Measurements from ENCODE around the gene OSTF1.

Gene OSTF1

DNA sequence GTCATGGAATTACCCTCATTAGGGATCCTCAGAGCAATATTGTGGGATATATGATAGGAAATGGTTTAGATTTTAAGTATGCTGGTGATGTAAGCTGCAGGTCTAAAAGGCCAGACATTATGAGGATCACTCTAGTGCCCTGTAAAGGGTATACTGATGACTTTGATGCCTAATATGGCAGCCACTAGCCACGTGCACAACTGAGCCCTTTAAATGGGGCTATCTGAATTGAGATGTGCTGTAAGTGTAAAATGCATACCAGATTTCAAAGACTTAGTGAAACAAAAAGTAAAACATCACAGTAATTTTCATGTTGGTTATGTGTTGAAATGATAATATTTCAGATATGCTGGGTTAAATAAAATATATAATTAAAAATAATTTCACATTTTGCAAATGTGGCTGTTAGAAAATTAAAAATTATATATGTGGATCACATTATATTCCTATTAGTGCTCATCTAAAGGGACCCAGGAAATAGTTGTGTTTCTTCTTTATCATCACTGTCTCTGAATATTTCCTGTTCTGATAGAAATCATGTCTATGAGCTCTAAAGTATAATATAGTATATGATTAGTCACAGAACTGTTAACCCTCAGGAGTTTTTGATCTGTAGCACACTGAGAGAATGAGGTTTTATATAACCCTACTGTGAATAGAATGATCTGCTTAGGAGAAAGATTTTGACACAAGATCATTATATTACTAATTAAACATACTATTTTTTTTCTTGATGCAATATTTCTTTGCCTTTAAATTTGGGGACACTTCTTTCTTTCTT is 50.1 kb downstream of the OSTF1 start:
- no peak for TF ChIP-seq JUND (IDR thresholded peaks at IDR 0.05; ENCODE audit: low read depth)
- DNase-seq (ENCODE audit: low read depth in 1 of 2, low spot score in 1 of 2), result no peak
- in situ Hi-C loops (cut with HindIII; ENCODE audit: low pct_unique_long_range_greater_than_20kb, low sequenced_read_pairs), result no loop called here

DNA sequence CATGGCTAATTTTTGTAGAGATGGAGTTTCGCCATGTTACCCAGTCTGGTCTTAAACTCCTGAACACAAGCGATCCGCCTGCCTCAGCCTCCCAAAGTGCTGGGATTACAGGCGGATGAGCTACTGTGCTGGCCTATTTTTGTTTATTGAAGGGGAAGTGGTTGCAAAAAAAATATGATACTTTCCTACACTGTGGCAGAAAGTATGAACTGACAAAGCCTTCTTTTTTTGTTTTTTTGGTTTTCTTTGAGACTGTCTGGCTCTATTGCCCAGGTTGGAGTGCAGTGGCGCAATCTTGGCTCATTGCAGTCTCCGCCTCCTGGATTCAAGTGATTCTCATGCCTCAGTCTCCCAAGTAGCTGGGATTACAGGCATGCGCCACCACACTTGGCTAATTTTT is 50.9 kb downstream of the OSTF1 start:
- no peak for DNase-seq (ENCODE audit: low read depth in 1 of 2, low spot score in 1 of 2)

DNA sequence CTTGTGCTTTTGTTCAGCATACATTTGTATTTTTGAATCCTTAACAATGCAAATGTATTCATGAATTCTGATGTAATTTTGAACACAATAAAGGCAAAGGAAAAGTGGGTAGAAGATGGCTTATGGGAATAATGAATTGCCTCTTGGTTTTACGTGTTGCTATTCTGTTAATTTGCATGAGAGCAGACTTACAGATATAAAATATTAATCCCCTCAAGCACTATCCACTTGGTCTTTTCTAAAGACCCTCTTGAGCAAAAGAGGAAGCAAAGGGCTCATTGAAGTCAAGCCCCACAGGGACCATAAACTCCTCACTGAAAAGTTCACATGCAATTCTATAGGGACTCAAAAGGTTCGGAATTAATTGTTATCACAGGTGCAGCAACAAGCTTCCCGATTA is 51.9 kb downstream of the OSTF1 start:
- no peak for DNase-seq (ENCODE audit: low read depth in 1 of 2, low spot score in 1 of 2)
- in situ Hi-C loops (cut with HindIII; ENCODE audit: low pct_unique_long_range_greater_than_20kb, low sequenced_read_pairs), result no loop called here
- TF ChIP-seq JUND (IDR thresholded peaks at IDR 0.05; ENCODE audit: low read depth), result no peak

More for the DNA sequence above, 50.9 kb downstream of the OSTF1 start:
- no peak for TF ChIP-seq JUND (IDR thresholded peaks at IDR 0.05; ENCODE audit: low read depth)
- in situ Hi-C loops (cut with HindIII; ENCODE audit: low pct_unique_long_range_greater_than_20kb, low sequenced_read_pairs), result no loop called here

DNA sequence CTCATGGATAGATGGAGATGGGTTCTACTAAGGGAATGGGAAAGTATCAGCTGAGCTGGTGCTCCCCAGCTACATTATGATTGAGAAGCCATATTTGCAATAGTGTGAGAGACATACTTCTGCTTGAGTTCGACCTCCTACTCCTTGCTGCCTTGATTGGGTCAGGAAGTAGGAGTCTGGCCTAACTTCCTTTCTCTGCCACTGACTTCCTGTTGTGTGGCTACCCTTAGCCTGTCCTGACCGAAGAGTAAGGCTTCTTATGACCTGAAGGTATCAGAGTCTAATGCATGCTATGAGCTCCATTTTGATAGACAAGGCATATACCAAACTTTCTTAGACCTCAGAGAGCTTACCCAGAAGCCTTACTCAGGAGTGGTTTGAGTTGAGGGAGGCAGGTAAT is 53.9 kb downstream of the OSTF1 start:
- DNase-seq (ENCODE audit: low read depth in 1 of 2, low spot score in 1 of 2), result no peak
- in situ Hi-C loops (cut with HindIII; ENCODE audit: low pct_unique_long_range_greater_than_20kb, low sequenced_read_pairs), result no loop called here
- no peak for TF ChIP-seq JUND (IDR thresholded peaks at IDR 0.05; ENCODE audit: low read depth)

DNA sequence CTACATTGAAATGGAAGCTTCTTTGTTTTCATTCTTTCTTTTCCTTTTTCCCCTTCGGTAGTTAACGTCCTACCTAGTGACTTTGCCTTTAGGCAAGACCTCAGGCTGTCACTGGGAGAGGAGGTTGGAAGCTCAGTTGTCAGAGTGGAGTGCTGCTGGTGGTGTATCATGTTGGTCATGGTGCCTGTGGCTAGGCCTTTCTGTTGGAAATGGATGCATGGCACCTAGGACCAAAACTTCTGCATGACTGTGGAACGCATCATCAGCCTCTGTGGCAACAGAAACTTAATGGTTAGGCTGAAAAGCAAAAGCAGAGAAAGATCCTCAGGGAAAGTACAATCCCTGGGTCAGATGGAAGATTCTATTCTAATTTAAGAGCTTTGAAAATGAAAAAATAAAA is 57.9 kb downstream of the OSTF1 start:
- in situ Hi-C loops (cut with HindIII; ENCODE audit: low pct_unique_long_range_greater_than_20kb, low sequenced_read_pairs), result no loop called here
- no peak for DNase-seq (ENCODE audit: low read depth in 1 of 2, low spot score in 1 of 2)
- no peak for TF ChIP-seq JUND (IDR thresholded peaks at IDR 0.05; ENCODE audit: low read depth)

DNA sequence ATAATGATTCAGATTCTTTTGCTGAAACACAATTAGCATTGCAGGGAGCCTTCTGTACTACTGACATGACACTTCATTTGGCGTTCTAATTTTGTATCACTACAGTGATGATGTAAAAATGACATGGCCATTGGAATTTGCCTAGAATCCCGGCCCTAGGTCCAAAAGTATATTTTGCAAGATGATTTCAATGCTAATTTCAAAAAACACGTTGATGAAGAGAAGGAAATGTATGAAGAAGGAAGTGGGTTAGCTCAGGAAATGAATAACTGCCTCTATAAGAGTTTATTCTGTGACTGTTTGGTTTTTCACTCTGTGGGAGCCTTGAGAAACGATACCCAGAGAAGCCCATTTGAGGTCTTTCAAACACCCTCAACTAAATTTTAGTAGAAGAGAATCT is 59.3 kb downstream of the OSTF1 start:
- in situ Hi-C loops (cut with HindIII; ENCODE audit: low pct_unique_long_range_greater_than_20kb, low sequenced_read_pairs), result no loop called here
- DNase-seq (ENCODE audit: low read depth in 1 of 2, low spot score in 1 of 2), result no peak
- TF ChIP-seq JUND (IDR thresholded peaks at IDR 0.05; ENCODE audit: low read depth), result no peak

DNA sequence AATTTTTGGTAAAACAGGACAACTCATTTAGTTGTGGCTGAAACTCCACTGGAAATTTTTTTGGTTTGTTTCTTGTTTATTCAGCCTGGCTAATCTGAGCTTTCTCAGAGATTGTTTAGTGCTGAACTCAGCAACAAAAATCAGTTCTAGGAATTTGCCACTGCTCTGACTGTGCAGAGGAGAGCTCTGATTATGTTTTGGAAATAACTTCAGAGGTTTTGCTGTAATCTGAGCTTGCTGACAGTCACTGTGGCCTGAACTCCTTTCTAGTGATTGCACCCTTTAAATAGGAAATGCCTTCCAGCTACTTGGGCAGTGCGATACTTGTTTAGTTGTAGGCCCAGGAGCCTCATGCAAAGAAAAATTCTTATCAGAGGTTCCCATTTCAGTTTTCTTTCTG is 60.2 kb downstream of the OSTF1 start:
- no peak for DNase-seq (ENCODE audit: low read depth in 1 of 2, low spot score in 1 of 2)
- no peak for TF ChIP-seq JUND (IDR thresholded peaks at IDR 0.05; ENCODE audit: low read depth)
- in situ Hi-C loops (cut with HindIII; ENCODE audit: low pct_unique_long_range_greater_than_20kb, low sequenced_read_pairs), result no loop called here

DNA sequence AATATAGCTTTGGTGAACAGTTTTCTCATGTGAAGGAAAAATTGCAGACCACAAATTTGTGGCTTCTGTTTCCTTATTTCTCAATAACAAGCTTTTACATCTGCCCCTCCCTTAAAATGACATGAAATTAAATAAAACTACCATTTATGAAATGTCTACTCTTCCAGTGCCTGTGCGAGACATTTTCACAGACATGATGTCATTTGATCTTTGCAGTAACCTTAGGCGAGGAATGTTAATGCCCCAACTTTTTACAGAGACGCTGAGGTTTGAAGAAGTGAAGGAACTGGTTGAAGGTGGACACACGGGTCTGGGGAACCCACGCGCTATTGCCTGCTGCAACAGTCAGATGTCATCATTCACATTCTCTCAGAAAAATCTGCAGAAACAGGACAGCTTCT is 61.5 kb downstream of the OSTF1 start:
- no peak for DNase-seq (ENCODE audit: low read depth in 1 of 2, low spot score in 1 of 2)
- in situ Hi-C loops (cut with HindIII; ENCODE audit: low pct_unique_long_range_greater_than_20kb, low sequenced_read_pairs), result no loop called here
- no peak for TF ChIP-seq JUND (IDR thresholded peaks at IDR 0.05; ENCODE audit: low read depth)

DNA sequence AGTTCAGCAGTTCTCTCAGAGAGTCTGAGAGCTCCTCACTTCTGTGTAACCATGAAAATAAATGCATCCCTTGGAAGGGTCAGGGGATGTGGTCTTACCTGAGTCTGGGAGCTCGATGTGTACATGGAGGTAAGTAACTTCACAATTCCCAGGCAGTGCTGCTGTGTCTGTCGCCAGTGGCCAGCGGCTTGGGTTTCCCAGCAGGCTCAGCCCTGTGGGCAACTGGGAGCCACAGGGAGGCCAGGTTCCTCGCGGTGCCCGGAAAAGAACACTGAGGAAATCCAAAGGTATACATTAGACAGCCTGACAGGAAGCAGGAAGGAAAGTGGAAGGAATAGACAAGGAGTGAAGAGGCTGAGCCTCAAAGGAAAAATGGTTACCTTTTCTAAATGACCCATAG is 62.2 kb downstream of the OSTF1 start:
- in situ Hi-C loops (cut with HindIII; ENCODE audit: low pct_unique_long_range_greater_than_20kb, low sequenced_read_pairs), result no loop called here
- TF ChIP-seq JUND (IDR thresholded peaks at IDR 0.05; ENCODE audit: low read depth), result no peak
- DNase-seq (ENCODE audit: low read depth in 1 of 2, low spot score in 1 of 2), result no peak

DNA sequence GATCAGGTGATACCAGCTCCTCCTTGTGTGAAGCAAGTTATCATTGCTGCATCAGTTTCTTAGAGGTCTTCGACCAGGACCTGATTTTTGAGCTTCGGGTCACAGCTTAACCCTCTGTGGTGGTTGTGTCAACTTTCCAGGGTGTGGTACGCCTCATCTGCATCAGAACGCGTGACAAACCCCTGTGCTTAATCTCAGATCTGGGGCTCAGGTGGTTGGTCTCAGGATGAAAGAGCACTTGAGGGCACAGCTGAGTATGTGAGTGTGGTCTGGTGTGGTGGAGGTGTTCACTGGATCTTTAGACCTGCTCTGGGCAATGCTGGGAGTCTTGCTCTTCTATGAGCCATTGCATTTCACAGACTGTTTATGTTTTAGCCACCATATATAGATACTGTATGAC is 64.1 kb downstream of the OSTF1 start:
- in situ Hi-C loops (cut with HindIII; ENCODE audit: low pct_unique_long_range_greater_than_20kb, low sequenced_read_pairs), result no loop called here
- no peak for DNase-seq (ENCODE audit: low read depth in 1 of 2, low spot score in 1 of 2)
- TF ChIP-seq JUND (IDR thresholded peaks at IDR 0.05; ENCODE audit: low read depth), result no peak

DNA sequence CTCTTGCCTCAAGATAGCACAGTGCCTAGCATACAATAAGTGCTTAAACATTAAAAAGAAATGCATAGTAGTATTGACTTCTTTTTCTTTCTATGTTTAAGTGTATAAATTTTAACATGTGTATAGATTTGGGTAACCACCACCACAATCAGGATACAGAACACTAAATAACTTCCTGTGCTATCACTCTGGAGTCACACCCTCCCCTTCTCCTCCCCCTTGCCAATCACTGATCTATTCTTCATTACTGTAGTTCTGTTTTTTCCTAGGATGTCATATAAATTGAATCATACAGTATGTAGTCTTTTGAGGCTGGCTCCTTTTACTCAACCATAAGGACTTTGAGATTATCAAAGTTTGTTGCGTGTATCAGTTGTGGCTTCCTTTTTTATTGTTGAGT is 68.5 kb downstream of the OSTF1 start:
- in situ Hi-C loops (cut with HindIII; ENCODE audit: low pct_unique_long_range_greater_than_20kb, low sequenced_read_pairs), result no loop called here
- DNase-seq (ENCODE audit: low read depth in 1 of 2, low spot score in 1 of 2), result no peak
- no peak for TF ChIP-seq JUND (IDR thresholded peaks at IDR 0.05; ENCODE audit: low read depth)

DNA sequence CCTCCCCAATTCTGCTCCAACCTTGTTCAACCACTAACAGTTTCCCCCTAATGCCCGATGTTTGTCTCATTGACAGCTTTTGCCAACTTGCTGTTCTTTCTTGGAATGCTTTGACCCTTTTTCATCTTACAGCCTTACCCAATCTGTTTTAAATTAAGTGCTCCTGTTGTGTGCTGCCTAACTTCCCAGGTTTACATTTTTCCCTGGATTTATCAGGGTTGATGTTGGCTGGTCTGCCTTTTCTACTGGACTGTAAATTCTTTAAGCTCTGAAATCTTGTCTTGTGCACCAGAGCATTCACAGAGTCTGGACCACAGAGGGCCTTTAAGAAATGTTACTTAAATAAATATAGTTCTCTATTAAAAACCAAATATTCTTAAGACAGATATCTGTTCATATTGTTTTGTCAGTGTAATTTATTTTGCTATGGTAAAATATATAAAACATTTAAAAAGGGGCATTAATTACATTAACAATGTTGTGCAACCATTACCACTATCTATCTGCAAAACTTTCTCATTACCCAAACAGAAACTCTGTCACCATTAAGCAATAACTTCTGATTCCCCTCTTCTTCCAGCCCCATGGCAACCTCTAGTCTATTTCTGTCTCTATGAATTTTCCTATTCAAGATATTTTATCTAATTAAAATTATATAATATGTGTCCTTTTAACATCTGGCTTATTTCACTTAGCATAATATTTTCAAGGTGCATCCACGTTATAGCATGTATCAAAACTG is 73.0 kb downstream of the OSTF1 start:
- DNase-seq (ENCODE audit: low read depth in 1 of 2, low spot score in 1 of 2), result no peak
- TF ChIP-seq JUND (IDR thresholded peaks at IDR 0.05; ENCODE audit: low read depth), result no peak
- in situ Hi-C loops (cut with HindIII; ENCODE audit: low pct_unique_long_range_greater_than_20kb, low sequenced_read_pairs), result no loop called here

DNA sequence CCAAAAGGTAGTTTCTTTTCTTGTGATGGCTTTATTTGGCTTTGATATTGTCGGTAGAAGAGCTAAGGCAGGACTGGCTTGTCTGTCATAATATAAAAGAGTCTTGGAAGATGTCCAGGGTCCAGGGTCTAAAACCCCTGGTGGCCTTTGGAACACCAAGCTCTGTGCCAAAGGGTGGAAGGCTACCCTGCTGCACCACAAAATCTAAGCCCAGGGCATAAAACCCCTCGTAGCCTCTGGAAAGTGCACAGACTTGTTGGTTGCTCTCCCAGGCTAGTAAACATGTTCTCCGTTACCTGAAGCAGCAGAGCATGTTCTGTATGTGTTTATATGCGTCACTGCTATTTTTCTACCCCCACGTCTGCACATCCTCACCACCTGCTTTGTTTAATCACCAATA is 75.5 kb downstream of the OSTF1 start:
- in situ Hi-C loops (cut with HindIII; ENCODE audit: low pct_unique_long_range_greater_than_20kb, low sequenced_read_pairs), result no loop called here
- TF ChIP-seq JUND (IDR thresholded peaks at IDR 0.05; ENCODE audit: low read depth), result no peak
- DNase-seq (ENCODE audit: low read depth in 1 of 2, low spot score in 1 of 2), result no peak
